ENCODE measurements around the gene DIDO1.

GRCh38 chr20:62929051-62929538, 2.8 kb upstream of the DIDO1 start:
- TF ChIP-seq POLR2AphosphoS5 (IDR thresholded peaks at IDR 0.05) (no peak), POLR2A (IDR thresholded peaks at IDR 0.05) (no peak), CTCF (IDR thresholded peaks at IDR 0.05) (no peak)
